Activated CD4-positive, alpha-beta T cell treated with anti-CD3 and anti-CD28 coated beads, Interleukin-2, amount 50 U/mL, for 1 hour (primary cell): ENCODE data around the gene REEP2.
"Not testable (repeated sequence)": the region's sequence is repeated elsewhere in the genome, so short reads cannot be mapped to it uniquely, and the experiment has no call there.

Experiments used
- DNase-seq: peaks from one replicate; pipeline ENCODE4 v3.0.0-alpha.2; 2020

Gene REEP2

DNA sequence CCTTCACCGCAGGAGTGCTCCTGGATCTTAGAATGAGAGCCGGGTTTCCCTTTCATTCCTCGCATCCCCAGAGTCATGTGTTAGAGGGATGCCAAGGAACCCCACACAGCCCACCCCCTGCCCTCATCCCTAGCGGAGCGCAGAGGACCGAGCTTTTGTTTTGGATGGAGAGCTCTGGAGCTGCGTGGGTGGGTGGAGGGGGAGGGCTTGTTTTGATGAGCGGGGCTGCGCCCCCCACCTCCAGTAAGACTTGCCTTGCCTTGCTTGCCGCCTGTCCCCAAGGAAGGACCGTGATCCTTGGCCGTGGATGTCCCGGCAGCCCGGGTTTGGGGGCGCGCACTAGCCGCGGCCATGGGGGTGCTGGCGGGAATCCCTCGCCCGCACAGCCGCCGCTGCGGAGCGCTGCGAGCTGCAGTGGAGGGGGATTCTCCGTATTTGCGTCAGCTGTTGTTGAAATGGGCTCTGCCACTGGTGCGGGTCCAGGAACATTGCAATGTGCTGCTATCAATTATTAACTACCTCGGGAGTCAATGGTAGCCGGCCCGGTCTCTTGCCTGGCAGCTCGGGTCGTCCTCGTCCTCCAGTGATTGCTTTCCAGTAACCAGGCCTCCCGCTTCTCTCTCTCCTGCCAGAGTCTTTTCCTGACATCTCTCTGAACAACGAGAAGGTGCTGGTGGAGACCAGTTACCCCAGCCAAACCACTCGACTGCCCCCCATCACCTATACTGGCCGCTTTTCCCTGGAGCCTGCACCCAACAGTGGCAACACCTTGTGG lies 27.5 kb downstream of the REEP2 start:
- peak; percentile 33 for DNase-seq

DNA sequence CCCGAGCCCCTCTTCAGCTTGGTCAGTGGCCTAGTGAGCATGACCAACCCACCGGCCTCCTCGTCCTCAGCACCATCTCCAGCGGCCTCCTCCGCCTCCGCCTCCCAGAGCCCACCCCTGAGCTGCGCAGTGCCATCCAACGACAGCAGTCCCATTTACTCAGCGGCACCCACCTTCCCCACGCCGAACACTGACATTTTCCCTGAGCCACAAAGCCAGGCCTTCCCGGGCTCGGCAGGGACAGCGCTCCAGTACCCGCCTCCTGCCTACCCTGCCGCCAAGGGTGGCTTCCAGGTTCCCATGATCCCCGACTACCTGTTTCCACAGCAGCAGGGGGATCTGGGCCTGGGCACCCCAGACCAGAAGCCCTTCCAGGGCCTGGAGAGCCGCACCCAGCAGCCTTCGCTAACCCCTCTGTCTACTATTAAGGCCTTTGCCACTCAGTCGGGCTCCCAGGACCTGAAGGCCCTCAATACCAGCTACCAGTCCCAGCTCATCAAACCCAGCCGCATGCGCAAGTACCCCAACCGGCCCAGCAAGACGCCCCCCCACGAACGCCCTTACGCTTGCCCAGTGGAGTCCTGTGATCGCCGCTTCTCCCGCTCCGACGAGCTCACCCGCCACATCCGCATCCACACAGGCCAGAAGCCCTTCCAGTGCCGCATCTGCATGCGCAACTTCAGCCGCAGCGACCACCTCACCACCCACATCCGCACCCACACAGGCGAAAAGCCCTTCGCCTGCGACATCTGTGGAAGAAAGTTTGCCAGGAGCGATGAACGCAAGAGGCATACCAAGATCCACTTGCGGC lies 28.2 kb downstream of the REEP2 start:
- DNase-seq: peak; percentile 54

DNA sequence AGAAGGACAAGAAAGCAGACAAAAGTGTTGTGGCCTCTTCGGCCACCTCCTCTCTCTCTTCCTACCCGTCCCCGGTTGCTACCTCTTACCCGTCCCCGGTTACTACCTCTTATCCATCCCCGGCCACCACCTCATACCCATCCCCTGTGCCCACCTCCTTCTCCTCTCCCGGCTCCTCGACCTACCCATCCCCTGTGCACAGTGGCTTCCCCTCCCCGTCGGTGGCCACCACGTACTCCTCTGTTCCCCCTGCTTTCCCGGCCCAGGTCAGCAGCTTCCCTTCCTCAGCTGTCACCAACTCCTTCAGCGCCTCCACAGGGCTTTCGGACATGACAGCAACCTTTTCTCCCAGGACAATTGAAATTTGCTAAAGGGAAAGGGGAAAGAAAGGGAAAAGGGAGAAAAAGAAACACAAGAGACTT lies 28.9 kb downstream of the REEP2 start:
- DNase-seq: no peak

DNA sequence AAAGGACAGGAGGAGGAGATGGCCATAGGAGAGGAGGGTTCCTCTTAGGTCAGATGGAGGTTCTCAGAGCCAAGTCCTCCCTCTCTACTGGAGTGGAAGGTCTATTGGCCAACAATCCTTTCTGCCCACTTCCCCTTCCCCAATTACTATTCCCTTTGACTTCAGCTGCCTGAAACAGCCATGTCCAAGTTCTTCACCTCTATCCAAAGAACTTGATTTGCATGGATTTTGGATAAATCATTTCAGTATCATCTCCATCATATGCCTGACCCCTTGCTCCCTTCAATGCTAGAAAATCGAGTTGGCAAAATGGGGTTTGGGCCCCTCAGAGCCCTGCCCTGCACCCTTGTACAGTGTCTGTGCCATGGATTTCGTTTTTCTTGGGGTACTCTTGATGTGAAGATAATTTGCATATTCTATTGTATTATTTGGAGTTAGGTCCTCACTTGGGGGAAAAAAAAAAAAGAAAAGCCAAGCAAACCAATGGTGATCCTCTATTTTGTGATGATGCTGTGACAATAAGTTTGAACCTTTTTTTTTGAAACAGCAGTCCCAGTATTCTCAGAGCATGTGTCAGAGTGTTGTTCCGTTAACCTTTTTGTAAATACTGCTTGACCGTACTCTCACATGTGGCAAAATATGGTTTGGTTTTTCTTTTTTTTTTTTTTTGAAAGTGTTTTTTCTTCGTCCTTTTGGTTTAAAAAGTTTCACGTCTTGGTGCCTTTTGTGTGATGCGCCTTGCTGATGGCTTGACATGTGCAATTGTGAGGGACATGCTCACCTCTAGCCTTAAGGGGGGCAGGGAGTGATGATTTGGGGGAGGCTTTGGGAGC lies 29.5 kb downstream of the REEP2 start:
- peak; percentile 45 for DNase-seq

DNA sequence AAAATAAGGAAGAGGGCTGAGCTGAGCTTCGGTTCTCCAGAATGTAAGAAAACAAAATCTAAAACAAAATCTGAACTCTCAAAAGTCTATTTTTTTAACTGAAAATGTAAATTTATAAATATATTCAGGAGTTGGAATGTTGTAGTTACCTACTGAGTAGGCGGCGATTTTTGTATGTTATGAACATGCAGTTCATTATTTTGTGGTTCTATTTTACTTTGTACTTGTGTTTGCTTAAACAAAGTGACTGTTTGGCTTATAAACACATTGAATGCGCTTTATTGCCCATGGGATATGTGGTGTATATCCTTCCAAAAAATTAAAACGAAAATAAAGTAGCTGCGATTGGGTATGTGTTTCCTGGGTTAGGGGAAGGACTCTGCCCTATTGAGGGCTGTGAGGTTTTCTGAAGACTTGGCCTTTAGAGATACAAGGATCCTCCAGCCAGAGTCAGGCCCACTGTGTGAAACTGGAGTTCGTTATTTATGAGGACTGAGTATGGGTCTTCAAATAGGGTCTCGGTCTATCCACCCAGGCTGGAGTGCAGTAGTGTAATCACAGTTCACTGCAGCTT lies 30.2 kb downstream of the REEP2 start:
- DNase-seq: no peak

DNA sequence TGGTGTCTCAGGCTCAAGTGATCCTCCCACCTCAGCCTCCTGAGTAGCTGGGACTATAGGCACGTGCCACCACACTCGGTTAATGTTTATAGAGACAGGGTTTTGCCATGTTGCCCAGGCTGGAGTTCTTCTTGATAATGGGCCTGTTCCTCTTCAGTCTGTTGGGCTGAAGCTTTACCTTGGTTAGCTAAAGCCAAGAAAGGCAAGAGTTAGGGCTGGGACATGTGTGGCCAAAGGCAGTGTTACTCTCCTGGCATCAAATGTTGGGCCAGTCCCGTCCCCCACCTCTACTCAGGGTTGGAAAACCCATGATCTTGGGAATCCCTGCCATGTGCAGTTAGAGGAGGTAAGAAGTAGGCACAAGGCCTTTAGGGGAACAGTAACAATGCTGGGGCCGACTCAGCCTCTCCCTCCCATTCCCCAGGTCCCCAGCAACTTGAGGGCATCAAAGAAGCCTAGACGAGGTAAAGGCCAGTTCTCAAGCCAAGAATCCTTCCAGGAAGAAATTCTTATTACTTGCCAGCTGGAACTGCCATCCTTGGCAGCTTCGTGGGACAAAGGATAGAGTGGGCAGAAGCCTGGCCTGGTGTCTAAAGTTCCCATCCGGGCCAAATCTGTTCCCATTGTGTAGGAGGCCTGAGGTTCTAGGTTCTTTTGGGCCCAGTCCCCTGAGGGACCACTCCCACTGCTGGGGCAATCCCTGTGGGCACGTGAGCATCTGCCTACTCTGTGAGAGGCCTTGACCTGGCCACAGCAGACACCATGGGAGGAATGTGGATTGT lies 30.9 kb downstream of the REEP2 start:
- DNase-seq: peak; percentile 62

DNA sequence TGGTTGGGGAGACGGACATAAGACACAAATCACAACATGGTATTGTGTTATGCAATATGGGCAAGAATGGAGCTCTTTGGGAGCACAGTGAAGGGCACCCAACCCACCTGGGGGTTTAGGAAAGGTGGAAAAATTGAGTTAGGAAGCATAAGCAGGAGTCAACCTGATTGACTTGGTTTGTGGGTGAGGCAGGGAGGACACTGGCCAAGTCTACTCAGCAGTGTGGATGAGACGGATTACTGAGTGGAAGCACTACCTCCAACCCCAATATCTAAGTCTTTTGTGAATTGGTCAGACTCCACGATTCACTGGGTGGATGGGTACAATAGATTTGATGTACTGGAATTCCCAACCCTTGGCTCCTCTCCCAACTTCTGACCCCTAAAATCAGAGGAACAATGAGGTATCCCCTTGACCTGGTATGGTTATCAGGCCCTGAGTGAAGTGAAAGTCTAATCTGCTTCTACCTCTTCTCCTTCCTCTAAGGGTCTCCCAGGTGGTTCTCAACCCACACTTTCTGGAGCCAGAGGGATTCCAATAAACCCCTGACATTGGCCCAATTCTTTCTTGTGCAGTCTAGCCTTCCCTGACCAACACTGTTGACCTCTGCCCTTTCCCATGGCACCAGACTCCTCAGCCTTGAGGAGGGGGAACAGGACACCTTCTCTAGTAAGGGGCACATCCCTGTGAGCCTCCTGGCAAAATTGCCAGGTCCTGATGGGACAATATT lies 31.6 kb downstream of the REEP2 start:
- DNase-seq: no peak

DNA sequence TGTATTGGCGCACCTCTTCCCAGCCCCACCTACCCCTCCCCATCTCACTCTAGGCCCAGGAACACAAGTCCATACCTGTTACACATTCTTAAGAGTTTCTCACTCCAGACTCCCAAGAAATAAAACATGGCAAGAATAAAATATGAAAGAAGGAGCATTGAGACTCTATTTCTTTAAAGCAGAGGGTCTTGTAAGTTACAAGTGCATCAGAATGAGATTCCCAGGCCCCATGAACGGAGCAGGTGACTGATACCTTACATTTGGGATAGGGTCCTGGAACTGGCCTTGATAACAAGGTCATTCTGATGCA lies 32.1 kb downstream of the REEP2 start:
- DNase-seq: no peak

DNA sequence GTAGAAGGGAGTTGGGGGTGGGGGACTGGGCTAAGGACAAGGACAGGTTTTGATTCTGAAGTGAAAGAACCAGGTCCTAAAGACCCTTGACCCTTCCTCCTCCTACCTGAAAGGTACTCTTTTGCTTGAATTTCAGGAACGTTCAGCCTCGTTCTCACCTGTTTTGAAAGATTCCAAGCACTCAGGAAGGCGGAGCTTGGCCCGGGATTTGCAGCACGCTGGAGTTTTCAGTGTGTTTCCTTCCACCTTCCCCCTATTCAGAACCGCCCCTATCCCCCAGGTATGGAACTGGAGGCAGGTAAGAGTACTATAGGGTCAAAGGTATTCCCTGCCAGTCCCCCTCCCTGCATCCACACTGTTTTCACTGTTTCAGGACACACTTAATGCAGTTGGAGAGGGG lies 33.5 kb downstream of the REEP2 start:
- DNase-seq: no peak

DNA sequence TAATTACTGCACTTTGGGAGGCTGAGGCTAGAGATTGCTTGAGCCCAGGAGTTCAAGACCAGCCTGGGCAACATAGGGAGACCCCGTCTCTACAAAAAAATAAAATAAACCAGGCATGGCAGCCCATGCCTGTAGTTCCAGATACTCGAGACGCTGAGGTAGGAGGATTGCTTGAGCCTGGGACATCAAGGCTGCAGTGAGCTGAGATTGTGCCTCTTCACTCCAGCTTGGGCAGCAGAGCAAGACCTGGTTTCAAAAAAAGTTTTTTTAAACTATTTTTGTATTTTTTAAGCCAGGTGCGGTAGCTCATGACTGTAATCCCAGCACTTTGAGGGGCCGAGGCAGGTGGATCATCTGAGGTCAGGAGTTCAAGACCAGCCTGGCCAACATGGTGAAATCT lies 34.3 kb downstream of the REEP2 start:
- not testable (repeated sequence) for DNase-seq

DNA sequence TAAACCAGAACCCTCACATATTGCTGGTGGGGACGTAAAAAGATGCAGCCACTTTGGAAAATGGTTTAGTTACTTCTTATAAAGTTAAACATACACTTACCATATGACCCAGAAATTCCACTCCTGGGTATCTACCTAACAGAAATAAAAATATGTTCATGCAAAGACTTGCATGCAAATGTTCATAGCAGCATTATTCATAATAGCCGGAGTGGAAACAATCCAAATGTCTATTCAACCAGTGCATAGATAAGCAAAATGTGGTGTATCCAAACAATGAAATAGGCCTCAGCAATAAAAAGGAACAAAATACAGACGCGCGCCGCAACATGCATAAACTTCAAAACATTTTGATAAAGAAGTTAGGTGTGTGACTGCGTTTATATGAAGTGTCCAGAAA lies 38.1 kb downstream of the REEP2 start:
- no peak for DNase-seq

DNA sequence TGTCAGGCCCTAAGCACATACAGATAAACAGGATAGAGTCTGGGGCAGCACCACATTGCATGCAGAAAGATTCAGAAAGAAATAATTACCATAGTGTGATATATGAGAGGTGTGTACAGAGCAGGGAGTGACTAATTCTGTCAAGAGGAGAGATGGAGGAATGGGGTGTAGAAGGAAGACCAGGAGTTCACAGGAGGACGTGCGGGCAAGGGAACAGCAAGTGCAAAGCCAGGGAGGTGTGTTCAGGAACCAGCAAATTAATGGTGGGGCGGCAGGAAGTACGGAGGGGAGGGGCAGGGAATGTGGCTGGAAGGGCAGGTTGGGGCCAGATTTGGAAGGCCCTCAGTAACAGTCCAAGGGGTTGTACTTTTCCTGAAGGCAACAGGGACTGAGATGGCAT lies 43.8 kb downstream of the REEP2 start:
- DNase-seq: no peak

DNA sequence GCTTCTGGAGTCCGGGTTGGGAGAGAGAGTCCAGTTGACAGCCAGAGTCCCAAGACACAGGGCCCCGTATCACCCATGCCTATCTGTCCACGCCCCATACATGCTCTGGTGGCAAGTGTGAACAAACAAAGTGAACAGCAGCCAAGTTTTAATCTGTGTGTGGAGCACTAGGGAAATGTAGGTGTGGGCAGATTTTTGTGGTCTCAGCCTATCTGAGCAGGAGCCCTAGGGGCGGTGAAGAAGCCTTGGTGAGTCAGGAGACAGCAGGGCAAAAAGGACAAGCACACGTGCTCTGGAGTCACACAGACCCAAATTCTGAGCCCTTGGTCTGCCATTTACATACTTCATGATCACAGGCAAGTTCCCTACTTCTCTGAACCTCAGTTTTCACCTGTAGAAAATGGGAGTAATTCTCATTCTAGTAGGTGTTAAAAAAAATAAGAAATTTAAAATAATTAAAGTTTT lies 49.7 kb downstream of the REEP2 start:
- DNase-seq: no peak

DNA sequence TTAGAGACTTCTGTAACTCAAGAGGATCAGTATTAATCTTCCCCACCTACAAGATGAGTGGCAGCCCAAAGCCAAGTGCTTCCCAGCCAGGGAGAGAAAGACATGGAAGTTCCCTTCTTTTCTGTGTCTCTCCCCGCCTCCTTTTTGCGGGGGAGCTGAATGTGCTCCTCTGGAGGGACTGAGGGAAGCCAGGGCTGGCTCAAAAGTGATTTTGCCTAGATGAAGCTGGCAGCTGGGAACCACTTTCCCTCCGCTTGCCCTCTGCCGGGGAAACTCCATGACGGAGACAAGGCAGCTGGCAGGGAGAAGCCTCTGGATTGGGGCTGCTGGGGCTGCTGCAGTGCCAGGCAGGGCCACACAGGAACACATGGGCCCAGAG lies 50.8 kb downstream of the REEP2 start:
- no peak for DNase-seq

DNA sequence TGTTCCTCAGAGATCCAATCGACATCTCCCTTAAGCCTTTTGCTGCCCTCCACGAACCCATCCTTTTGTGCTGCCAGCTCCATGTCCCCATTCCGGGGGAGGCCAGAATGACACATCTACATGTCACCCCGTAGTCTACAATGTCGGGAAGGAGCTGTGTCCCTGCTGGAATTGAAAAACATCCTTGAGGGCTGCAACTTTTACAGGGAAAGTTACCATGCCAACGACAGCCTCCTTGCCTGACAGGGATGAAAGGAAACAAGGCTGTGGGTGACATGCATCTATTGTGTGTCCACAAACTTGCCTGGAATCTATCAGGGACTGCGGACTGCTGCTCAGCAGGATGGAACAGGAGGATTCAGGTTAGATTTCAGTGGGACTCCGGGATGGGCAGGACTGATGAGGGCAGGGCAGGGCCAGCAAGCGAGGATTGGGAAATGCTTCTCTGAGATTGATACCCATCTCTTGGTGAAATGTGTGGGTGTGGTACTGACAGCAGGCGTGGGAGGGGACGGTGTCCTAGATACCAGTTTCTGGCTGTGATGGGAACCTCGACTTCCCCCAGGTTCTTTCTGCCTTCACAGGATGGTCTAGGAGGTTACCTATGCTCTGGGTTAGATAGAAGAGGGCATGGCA lies 51.9 kb downstream of the REEP2 start:
- no peak for DNase-seq

DNA sequence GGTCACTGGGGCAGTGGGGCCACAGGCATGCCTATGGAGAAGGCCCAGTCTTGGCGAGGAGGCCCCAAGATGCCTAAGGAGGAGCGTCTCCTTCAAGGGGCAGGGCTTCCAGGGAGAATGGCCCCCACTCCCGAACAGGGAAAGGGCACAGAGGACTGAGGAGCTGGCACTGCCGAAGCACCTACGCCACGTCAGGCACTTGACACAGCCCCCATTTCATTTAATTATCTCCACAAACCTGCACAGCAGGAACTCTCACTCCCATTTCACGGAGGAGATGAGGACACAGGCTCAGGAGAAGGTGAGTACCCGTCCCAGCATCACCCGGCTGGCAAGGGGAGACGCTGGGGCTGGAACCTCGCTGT lies 52.4 kb downstream of the REEP2 start:
- no peak for DNase-seq

DNA sequence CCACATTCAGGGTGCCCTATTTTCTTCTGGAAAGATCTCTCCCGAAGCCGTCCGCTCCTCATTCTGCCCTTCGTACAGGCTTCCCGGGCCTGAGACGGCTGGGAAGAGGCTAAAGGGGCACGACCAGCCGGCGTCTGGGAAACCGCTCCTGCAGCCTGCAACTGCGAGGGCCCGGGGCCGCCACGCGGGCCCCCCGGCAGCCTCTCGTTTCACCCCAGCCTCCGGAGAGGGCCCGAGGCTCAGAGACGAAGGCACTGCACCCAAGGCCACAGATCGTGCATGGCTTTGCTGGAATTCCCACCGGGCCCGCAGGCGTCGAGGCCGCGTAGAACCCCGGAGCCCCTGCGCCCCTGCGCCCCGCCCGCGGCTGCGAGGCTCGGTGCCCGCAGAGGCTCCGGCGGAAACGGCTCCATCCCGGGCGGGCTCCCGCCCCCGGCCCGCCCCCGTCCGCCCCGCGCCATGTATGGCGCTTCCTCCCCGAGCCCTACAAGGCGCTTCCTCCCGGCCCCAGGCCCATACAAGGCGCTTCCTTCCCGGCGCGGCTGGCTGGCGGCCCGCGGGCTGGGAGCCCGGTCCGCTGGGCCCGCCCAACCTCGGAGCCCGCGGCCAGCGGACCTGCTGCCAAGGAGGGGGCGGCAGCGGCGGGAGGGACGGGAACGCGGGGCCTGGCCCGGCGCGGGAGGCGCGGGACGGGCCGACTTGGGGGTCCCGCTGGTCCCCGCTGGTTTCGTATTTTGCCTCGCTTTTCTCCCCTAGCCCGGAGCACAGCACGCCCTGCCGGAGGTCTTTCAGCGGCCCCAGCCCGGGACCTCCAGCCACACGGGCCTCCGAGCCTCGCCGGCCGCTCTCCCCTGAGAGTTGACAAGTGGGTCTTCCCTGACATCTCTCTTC lies 53.1 kb downstream of the REEP2 start:
- DNase-seq: peak; percentile 83

DNA sequence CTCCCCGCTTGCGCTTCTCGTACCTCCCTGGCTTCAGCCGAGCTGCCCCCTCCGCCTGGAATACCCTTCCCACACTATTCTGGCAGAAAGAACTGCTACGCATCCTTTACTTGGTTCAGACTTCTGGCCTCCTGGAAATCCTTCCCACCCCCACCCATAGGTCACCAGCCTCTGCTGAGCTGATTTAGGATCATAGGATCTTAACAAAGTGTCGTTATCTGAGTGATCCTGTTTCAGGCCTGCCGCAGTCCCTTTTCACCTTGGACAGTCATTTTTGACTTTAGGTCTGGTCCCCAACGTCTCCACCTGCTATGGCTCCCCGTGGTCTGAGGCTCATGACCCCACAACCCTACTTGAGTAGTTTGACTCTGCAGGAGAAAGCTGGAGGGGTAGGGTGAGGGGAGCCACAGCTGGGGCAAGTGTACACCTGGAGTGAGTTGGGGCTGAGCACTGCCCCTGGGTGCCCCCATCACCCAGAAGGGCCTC lies 53.7 kb downstream of the REEP2 start:
- DNase-seq: no peak

DNA sequence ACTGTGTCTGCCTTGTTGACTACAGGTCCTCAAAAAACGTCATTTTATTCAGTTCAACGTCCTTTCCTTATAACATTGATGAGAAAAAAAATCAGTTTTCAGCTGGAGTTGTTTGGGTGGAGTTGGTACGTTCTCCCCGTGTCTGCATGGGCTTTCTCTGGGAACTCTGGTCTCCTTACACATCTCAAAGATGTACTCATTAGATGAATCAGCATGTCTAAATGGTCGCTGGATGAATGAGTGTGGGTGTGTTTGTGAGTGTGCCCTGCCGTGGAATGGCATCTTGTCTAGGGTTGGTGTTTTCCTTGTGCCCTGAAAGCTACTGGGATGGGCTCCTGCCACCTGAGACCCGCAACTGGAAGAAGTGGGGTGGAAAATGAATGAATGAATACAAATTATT lies 56.5 kb downstream of the REEP2 start:
- DNase-seq: no peak
